Fibroblast of mammary gland (primary cell): ENCODE results near the gene ARHGEF10L.
"Not testable (repeated sequence)": the region's sequence is repeated elsewhere in the genome, so short reads cannot be mapped to it uniquely, and the experiment has no call there.

Source experiments
- DNase-seq: peaks from one replicate; pipeline ENCODE4 v3.0.0-alpha.2; 2010; ENCODE audit warnings: low read depth
- H3K4me3 ChIP-seq: 2 replicates; pipeline ENCODE4 v1.5.1; 2011; ENCODE audit warnings: low read depth, mild to moderate bottlenecking, low read length, moderate library complexity; ENCODE audit not compliant: control insufficient read depth
- CTCF ChIP-seq: conservative IDR thresholded peaks from 2 replicates; pipeline ENCODE4 v1.5.1; 2011; ENCODE audit warnings: low read depth, low read length, inconsistent platforms; ENCODE audit not compliant: control insufficient read depth, insufficient read depth

The ARHGEF10L gene, protein sequence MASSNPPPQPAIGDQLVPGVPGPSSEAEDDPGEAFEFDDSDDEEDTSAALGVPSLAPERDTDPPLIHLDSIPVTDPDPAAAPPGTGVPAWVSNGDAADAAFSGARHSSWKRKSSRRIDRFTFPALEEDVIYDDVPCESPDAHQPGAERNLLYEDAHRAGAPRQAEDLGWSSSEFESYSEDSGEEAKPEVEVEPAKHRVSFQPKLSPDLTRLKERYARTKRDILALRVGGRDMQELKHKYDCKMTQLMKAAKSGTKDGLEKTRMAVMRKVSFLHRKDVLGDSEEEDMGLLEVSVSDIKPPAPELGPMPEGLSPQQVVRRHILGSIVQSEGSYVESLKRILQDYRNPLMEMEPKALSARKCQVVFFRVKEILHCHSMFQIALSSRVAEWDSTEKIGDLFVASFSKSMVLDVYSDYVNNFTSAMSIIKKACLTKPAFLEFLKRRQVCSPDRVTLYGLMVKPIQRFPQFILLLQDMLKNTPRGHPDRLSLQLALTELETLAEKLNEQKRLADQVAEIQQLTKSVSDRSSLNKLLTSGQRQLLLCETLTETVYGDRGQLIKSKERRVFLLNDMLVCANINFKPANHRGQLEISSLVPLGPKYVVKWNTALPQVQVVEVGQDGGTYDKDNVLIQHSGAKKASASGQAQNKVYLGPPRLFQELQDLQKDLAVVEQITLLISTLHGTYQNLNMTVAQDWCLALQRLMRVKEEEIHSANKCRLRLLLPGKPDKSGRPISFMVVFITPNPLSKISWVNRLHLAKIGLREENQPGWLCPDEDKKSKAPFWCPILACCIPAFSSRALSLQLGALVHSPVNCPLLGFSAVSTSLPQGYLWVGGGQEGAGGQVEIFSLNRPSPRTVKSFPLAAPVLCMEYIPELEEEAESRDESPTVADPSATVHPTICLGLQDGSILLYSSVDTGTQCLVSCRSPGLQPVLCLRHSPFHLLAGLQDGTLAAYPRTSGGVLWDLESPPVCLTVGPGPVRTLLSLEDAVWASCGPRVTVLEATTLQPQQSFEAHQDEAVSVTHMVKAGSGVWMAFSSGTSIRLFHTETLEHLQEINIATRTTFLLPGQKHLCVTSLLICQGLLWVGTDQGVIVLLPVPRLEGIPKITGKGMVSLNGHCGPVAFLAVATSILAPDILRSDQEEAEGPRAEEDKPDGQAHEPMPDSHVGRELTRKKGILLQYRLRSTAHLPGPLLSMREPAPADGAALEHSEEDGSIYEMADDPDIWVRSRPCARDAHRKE (N-terminal part only)

DNA sequence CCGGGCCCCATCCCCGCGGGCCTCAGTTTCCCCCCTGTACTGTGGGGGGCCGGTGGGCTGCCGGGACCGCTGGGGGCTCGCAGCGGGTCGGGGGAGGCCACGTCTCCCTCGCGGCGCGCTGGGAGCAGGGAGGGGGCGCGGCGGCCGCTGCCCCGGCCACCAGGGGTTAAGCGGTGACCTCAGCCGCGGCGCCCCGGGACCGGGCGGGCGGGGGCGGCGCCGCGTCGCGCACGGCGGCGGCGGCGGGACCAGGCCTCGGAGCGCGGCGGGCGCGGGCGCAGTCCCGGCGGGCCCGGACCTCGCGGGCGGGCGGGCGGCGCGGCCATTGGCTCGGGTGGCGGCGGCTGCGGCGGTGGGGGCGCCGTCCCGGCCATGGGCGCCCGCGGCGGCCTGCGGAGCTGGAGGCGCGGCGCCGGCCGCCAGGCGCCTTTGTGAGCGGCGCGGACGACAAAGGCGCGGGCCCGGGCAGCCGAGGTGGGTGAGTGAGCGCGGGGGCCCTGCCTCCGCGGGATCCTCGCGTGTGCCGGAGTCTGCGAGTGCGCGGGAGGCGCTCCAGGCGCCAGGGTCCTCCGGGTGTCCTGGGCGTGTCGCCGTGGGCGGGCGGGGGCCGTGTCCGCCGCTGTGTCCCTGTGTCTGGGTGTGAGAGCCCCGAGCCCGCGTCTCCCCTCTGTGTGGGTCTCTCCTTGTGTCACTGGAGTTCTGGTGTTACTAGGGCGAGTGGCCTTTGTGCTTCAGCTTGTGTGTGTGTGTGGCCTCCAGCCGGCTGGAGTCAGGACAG, at the start of gene ARHGEF10L:
Gene ARHGEF10L, plus strand, starts transcription at position 222 of the 778 bp plus-strand sequence. CDS start 40,898 bp downstream, outside the sequence.
- DNase-seq = no peak
- H3K4me3 ChIP-seq = peak within 1 kb of the TSS; percentile 71
- TF ChIP-seq CTCF = no peak

DNA sequence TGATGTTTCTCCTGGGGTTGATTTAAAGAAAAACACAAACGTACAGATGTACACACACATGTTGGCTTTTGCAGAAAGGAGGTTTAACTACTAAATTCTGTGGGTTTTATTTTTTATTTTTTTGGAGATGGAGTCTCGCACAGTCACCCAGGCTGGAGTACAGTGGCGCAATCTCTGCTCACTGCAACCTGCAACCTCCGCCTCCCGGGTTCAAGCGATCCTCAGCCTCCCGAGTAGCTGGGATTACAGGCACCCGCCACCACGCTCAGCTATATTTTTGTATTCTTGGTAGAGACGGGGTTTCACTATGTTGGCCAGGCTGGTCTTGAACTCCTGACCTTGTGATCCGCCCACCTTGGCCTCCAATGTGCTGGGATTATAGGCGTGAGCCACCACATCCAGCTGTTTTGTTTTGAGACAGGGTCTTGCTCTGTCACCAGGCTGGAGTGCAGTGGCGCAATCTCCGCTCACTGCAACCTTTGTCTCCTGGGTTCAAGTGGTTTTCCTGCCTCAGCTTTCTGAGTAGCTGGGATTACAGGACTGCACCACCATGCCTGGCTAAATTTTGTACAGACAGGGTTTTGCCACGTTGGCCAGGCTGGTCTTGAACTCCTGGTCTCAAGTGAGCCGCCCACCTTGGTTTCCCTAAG, 49.6 kb upstream of the ARHGEF10L start:
- not testable (repeated sequence) for DNase-seq, H3K4me3 ChIP-seq

GRCh38 chr1:17490667-17491066, 48.8 kb upstream of the ARHGEF10L start:
- not testable (repeated sequence) for H3K4me3 ChIP-seq, DNase-seq

- TF ChIP-seq CTCF = peak; percentile 93
- DNase-seq = peak; percentile 67
- H3K4me3 ChIP-seq = no peak overlapping the region
These were observed 45.3 kb upstream of the ARHGEF10L start for GRCh38 chr1:17494114-17494729.

DNA sequence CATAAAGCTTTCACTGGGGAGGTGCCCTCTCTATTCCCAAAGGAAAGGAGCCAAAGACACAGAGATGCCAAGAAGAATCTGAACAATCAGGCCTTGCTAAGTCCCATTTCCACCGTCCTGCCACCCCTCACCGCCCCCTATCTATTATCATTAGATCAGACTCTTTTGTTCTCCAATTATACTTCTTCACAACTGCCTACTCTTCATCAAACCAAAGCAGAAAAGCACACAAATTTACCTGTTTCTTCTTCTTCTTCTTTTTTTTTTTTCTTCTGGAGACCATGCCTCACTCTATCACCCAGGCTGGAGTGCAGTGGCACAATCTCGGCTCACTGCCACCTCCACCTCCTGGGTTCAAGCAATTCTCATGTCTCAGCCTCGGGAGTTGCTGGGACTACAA, 43.1 kb upstream of the ARHGEF10L start:
- no peak for DNase-seq
- no peak for TF ChIP-seq CTCF
- no peak overlapping the region for H3K4me3 ChIP-seq

DNA sequence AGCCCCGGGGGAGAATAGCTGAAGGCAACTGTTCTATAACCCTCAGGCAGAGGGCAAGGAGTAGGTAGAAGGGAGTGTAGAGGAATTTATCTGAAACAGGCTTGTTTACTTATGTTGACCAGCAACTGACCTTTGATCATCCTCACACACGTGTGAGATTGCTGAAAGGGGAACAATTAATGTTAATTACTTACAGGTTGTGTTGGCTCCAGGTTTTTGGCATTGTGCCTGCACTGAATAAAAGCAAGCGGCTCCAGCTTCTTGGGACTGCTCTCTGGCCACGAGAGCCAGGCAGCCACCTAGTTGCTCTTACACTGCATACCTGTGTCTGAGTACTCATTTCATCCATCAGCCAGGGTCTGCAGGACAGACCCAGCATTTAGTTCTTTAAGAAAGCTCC, 41.3 kb upstream of the ARHGEF10L start:
- TF ChIP-seq CTCF = no peak
- no peak for DNase-seq
- H3K4me3 ChIP-seq = no peak overlapping the region

- TF ChIP-seq CTCF = peak; percentile 92
- no peak overlapping the region for H3K4me3 ChIP-seq
- DNase-seq = peak; percentile 92
These were observed 37.1 kb upstream of the ARHGEF10L start for GRCh38 chr1:17502326-17502778.
